ENCODE data around the gene BCORL1. TPM values are rescaled to one million over a fixed set of nuclear protein-coding genes. Genes with fewer than 3 reads are reported as not detected.

The BCORL1 gene
- total RNA-seq, 2 donors from 2014 or later = 8.5 to 22.3 TPM

DNA sequence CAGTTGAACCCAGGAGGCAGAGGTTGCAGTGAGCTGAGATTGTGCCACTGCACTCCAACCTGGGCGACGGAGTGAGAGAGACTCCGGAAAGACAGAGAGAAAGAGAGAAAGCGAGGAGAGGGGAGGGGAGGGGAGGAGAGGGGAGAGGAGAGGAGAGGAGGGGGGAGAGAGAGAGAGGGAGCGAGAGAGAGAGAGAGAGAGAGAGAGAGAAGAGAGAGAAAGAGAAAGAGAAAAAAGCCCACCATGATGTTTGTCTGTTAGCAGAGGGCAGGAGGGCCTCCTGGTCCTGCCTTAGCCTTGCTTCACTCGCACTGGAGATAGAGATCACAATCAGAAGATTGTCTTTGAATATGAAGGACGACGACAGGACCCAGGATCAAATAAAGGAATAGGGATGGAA, 18.7 kb upstream of the BCORL1 start:
- H3K36me3 ChIP-seq = no peaks in the 10 kb centered on the region
- DNase-seq (ENCODE audit: low spot score) (no peak), ATAC-seq (ENCODE audit: insufficient number of reproducible peaks, low FRiP score, low read depth) (no peak)
- H3K4me3 ChIP-seq = no peak overlapping the region
- no peaks in the 10 kb centered on the region for H3K4me1 ChIP-seq (ENCODE audit: control insufficient read depth in 1 of 2, low read depth in 2 of 2)
- H3K27ac ChIP-seq = no peak overlapping the region
- no peak for TF ChIP-seq CTCF (IDR thresholded peaks at IDR 0.05)
- no peaks in the 10 kb centered on the region for H3K9me3 ChIP-seq
- H3K27me3 ChIP-seq (replicated peaks; ENCODE audit: insufficient read depth) = no peaks in the 10 kb centered on the region

GRCh38 chrX:129965166-129965565, 17.3 kb upstream of the BCORL1 start:
- TF ChIP-seq CTCF (IDR thresholded peaks at IDR 0.05) = no peak
- Histone ChIP-seq H3K27me3 (replicated peaks; ENCODE audit: insufficient read depth) (no peaks in the 10 kb centered on the region), H3K36me3 (no peaks in the 10 kb centered on the region), H3K4me3 (no peak overlapping the region), H3K4me1 (ENCODE audit: control insufficient read depth in 1 of 2, low read depth in 2 of 2) (no peaks in the 10 kb centered on the region), H3K9me3 (no peaks in the 10 kb centered on the region), H3K27ac (no peak overlapping the region)
- DNase-seq (ENCODE audit: low spot score) = no peak
- no peak for ATAC-seq (ENCODE audit: insufficient number of reproducible peaks, low FRiP score, low read depth)

DNA sequence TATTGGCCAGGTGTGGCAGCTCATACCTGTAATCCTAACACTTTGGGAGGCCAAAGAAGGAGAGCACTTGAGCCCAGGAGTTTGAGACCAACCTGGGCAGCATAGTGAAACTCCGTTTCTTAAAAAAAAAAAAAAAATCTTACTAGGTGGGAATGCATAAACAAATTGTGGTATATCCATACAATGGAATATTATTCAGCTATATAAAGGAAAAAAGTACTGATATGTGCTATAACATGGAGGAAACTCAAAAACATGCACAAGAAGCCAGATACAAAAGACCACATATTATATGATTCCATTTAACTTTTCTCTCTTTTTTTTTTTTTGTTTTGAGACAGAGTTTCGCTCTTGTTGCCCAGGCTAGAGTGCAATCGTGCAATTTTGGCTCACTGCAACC, 13.5 kb upstream of the BCORL1 start:
- Histone ChIP-seq H3K4me1 (ENCODE audit: control insufficient read depth in 1 of 2, low read depth in 2 of 2) (no peaks in the 10 kb centered on the region), H3K36me3 (no peaks in the 10 kb centered on the region), H3K27ac (no peak overlapping the region), H3K27me3 (replicated peaks; ENCODE audit: insufficient read depth) (no peaks in the 10 kb centered on the region), H3K4me3 (no peak overlapping the region), H3K9me3 (no peaks in the 10 kb centered on the region)
- TF ChIP-seq CTCF (IDR thresholded peaks at IDR 0.05) = no peak
- ATAC-seq (ENCODE audit: insufficient number of reproducible peaks, low FRiP score, low read depth) = no peak
- no peak for DNase-seq (ENCODE audit: low spot score)

DNA sequence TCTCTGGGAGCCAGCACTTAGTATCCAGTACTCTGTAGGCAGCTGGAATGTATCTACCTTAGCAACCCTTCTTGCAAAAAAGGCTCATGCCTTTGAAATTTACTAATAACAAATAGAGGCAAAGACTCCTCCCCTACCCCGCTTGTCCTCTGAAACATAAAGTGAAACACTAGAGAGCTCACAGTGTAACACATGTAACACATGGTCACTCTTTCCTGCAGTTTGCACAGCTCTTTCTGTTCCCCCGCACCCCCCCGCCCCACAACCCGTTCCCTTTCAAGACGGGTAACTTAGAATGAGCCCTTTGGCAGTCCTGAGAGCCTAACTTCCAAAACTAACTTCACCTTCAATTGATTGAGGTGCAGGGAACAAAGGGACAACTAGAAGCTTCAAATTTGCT, 6.0 kb upstream of the BCORL1 start:
- Histone ChIP-seq H3K36me3 (no peaks in the 10 kb centered on the region), H3K4me3 (no peak overlapping the region), H3K27me3 (replicated peaks; ENCODE audit: insufficient read depth) (no peaks in the 10 kb centered on the region), H3K4me1 (ENCODE audit: control insufficient read depth in 1 of 2, low read depth in 2 of 2) (no peaks in the 10 kb centered on the region), H3K27ac (no peak overlapping the region), H3K9me3 (no peaks in the 10 kb centered on the region)
- TF ChIP-seq CTCF (IDR thresholded peaks at IDR 0.05) = no peak
- no peak for ATAC-seq (ENCODE audit: insufficient number of reproducible peaks, low FRiP score, low read depth)
- no peak for DNase-seq (ENCODE audit: low spot score)

- Histone ChIP-seq H3K9me3 (no peaks in the 10 kb centered on the region), H3K4me1 (ENCODE audit: control insufficient read depth in 1 of 2, low read depth in 2 of 2) (no peaks in the 10 kb centered on the region), H3K27me3 (replicated peaks; ENCODE audit: insufficient read depth) (no peaks in the 10 kb centered on the region), H3K27ac (peak overlapping the region; percentile 37 to 52), H3K4me3 (no peak overlapping the region), H3K36me3 (no peaks in the 10 kb centered on the region)
- TF ChIP-seq CTCF (IDR thresholded peaks at IDR 0.05) = no peak
- ATAC-seq (ENCODE audit: insufficient number of reproducible peaks, low FRiP score, low read depth) = no peak
- DNase-seq (ENCODE audit: low spot score) = no peak
These were observed 3.1 kb upstream of the BCORL1 start for GRCh38 chrX:129979207-129979920.
